HG03280 (cell line): ENCODE results near the gene SLAMF6.
"Not testable (repeated sequence)": the region's sequence is repeated elsewhere in the genome, so short reads cannot be mapped to it uniquely, and the experiment has no call there.

ENCODE experiments used
- ATAC-seq: cut with Tn5 transposase; IDR thresholded peaks from one replicate; pipeline ENCODE4 v1.9.1; 2021; ENCODE audit warnings: mild to moderate bottlenecking, moderate library complexity; ENCODE audit not compliant: unreplicated experiment

The SLAMF6 gene

GRCh38 chr1:160522622-160523345 is at the start of gene SLAMF6:
SLAMF6 (minus strand) TSS chr1:160523255; CDS start chr1:160523192, 63 bp downstream.
- no peak for ATAC-seq

DNA sequence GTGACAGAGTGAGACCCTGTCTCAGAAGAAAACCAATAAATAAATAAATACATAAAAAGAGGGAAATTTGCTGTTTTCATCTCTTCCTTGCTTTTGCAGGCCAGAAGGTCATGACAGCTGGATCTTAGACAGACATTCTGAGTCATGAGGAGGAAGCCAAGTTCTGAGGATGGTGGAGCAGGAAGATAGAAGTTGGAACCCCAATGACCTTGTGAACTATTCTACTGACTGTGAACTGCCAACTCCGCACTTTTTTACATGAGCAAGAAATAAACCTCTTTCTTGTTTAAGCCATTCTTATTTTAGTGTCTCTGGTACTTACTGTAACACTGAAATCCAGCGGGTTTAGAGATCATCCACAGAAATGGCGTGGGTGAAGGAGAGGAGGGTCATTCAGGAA is 47.8 kb upstream of the SLAMF6 start:
- ATAC-seq, result no peak

DNA sequence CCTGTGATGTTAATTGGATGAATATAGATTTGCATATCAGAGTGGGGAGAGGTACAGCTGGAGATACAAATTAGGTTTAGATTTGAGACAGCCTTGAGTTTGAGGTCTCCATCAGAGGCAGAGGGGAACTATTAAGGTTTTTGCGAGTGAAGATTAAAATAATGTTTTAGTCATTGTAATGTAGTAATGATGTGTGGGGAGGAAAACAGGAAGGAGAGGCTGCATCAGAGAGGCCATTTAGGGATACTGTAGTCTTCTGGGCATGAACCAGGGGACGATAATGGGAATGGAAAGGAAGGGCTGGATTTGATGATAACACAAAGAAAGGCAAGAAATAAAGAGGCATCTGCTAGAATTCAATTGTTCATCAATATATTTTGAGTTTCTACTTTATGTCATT is 46.8 kb upstream of the SLAMF6 start:
- no peak for ATAC-seq

DNA sequence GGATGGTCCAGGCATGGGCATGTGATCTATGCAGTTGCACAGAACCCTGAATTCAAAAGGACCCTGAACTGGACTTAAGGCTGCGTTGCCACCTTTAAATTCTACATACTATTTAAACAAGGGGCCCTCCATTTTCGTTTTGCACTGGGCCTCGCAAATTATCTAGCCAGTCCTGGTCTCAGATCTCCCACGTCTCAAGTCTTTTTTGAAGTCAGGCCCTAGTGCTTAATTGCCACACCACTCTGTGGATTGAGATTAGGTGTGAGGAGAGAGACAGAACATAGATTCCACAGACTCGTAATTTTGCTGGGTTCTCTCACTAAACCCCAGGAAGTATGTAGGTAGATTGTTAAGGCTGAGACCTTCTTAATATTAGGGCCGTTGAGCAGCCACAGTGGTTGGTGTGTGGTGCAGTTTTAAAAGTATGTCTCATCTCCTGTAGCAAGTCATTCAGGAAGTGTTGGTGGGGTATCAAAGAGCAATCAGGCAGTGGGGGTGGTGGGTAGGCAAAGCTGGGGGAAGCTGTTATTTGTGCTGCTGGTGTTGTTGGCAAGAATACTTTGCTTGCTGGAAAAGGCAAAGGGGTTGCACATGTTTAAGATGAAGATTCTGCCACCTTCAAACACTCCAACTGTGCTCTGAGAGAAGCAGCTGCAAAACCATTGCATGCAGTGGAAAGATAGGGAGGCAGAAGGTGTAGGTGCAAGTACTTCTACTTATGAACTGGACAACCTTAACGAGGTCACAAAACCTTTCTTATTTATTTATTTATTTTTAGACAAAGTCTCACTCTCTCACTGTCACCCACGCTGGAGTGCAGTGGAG is 45.0 kb upstream of the SLAMF6 start:
- ATAC-seq, result no peak

DNA sequence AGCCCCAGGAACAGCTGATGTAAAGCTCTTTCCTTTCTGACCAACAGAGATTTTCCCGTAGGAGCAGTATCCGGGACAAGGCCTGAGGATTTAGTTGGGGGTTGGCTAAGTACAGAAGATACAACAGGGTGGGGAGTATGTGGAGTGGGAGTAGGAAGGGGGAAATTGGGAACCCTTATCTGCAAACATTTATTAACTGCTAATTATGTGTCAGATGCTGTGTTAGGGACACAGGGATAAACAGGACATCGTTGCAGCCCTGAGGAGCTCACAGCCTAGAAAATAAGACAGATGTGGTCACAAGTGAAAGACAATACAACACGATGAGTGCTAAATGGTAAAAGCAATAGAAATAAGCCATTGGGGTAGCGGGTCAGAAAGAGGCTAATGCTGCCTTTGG is 44.3 kb upstream of the SLAMF6 start:
- no peak for ATAC-seq

- ATAC-seq, result no peak
Observed at GRCh38 chr1:160565564-160565963, 42.5 kb upstream of the SLAMF6 start.

GRCh38 chr1:160563230-160563629 is 40.2 kb upstream of the SLAMF6 start:
- ATAC-seq, result not testable (repeated sequence)

DNA sequence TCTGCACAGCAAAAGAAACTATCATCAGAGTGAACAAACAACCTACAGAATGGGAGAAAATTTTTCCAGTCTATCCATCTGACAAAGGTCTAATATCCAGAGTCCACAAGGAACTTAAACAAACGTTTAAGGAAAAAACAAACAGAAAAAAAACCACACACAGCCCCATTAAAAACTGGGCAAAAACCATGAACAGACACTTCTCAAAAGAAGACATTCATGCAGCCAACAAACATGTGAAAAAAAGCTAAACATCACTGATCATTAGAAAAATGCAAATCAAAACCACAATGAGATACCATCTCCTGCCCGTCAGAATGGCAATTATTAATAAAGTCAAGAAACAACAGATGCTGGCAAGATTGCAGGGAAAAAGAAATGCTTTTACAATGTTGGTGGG is 39.7 kb upstream of the SLAMF6 start:
- not testable (repeated sequence) for ATAC-seq

DNA sequence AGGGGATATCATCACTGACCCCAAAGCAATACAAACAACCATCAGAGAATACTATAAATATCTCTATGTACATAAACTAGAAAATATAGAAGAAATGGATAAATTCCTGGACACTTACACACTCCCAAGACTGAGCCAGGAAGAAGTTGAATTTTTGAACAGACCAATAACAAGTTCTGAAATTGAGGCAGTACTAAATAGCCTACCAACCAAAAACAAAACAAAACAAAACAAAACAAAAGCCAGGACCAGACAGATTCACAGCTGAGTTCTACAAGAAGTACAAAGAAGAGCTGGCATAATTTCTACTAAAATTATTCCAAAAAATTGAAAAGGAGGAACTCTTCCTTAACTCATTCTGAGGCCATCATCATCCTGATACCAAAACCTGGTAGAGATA is 37.8 kb upstream of the SLAMF6 start:
- no peak for ATAC-seq

DNA sequence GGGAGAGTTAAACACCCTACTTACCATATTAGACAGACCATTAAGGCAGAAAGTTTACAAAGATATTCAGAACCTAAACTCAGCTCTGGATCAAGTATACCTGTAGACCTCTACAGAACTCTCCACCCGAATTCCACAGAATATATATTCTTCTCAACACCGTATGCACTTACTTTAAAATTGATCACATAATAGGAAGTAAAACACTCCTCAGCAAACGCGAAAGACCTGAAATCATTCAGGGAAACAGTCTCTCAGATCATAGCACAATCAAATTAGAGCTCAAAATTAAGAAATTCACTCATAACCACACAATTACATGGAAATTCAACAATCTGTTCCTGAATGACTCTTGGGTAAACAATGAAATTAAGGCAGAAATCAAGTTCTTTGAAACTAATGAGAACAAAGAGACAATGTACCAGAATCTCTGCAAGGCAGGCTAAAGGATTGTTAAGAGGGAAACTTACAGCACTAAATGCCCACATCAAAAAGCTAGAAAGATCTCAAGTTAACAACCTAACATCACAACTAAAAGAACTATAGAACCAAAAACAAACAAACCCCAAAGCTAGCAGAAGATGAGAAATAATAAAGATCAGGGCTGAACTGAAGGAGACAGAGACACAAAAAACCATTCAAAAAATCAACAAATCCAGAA is 37.1 kb upstream of the SLAMF6 start:
- ATAC-seq, result no peak

- not testable (repeated sequence) for ATAC-seq
Observed at GRCh38 chr1:160559437-160559836, 36.4 kb upstream of the SLAMF6 start.

GRCh38 chr1:160558660-160559380 is 35.8 kb upstream of the SLAMF6 start:
- no peak for ATAC-seq

DNA sequence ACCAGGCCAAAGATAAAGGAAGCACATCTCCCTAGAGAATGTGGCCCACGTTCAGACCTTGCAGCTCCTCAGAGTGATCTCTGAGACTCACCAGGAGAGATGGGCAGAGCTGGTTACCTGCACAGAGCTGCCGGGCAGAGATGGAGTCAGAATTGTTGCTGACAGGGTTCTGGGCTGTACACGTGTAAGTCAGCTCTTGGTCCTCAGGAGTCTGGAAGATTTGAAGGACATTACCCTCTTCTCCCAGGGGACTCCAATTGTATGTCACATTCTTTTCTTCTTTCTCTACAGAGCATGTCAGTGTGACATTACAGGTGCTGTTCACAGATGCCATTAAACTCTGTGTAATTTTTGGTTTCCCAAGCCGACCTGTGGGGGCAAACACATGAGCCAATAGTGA is 30.7 kb upstream of the SLAMF6 start:
- no peak for ATAC-seq

GRCh38 chr1:160552425-160552824 is 29.4 kb upstream of the SLAMF6 start:
- no peak for ATAC-seq

GRCh38 chr1:160550572-160551034 is 27.5 kb upstream of the SLAMF6 start:
- no peak for ATAC-seq

DNA sequence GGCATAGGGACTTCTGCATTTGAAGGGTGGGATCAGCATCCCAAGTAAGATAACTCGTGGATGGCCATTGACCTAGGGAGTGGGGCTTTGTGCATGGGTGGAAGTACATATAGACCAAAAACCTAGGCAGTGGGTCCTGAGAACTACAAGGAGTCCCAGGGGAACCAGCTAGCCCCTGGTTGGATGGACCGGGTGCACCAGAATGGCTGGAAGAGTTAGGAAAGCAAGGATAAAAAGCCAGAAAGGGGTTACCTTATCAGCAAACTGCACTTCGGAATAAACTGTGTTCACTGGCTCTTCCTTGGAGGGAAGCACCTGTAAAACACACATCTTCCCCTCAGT is 26.6 kb upstream of the SLAMF6 start:
- no peak for ATAC-seq

DNA sequence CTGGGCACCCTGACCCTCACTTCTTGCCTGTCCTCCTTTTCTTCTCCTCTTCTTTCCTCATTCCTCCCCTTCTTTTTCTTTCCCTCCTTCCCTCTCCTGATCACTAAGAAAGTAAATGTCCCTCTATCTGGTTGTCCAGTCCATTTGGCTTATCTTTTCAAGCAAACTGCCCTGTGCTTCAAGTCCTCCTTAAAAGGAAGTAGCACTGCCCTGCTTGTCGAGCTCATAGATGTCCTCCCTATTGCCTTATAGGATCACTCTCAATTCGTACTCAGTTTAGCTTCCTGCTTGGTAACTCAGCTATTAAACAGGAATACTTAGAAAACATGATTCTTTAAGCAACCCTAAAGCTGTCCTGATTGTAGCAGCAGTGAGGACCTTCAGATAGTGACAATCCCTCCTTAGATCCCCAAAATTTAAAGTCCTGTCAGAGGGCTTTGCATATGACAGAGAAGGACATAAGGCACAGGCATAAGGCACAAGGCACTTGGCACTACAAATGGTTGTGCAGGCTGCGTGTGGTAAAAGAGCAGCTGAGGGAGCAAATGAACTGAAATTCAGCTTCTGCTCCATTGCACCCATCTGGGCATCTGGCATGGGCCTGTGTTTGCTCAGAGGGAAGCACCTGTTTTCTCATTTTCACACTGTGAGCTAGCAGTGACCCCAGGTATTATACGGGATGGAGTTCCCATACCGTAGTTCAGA is 26.1 kb upstream of the SLAMF6 start:
- peak; percentile 32 for ATAC-seq

- no peak for ATAC-seq
Observed at GRCh38 chr1:160548183-160548582, 25.1 kb upstream of the SLAMF6 start.

DNA sequence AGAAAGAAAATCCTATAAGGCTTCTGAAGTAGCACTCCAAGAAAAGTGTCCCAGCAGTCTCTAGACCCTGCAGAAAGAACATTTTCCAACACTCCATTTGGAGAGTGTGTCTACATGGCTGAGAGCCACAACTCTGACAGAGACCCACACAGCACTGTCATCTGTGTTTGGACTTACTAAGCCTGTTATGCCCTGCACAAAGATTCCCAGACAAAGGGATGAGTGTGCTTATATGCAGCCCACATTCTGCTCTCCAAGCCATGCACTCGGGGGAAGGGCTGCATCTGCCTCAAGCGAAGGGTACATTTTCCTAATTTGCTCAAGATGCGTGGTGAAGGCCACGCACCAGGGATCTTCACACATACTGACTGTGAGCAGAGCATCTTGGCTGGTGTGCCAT is 24.4 kb upstream of the SLAMF6 start:
- no peak for ATAC-seq

DNA sequence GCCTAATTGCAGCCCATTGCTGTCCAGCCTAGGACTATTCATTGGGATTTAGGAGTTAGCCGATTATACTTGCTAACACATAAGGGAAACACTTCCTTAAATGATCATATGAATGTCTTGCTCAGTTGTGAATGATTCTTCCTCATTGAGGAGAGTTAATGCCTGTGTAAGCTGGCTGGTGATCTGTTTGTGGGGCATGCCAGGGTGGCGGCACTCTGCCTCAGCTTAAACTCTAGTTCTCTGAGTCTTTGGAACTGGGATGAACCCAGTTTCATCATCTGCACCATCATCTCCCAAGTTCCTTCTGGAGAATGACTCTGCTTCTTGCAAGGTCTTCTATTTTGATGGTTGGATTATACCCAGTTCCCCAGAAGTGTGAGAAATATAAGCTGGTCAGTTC is 23.9 kb upstream of the SLAMF6 start:
- no peak for ATAC-seq
